GM18858 (cell line): ENCODE measurements around the gene DNAJC1.
A peak's percentile ranks its signal among the peaks of the same experiment; 100 is the strongest.
"Not testable (repeated sequence)": the region's sequence is repeated elsewhere in the genome, so short reads cannot be mapped to it uniquely, and the experiment has no call there.

Source experiments
- ATAC-seq: cut with Tn5 transposase; IDR thresholded peaks from one replicate; pipeline ENCODE4 v1.9.1; 2021; ENCODE audit not compliant: unreplicated experiment

The DNAJC1 gene, protein sequence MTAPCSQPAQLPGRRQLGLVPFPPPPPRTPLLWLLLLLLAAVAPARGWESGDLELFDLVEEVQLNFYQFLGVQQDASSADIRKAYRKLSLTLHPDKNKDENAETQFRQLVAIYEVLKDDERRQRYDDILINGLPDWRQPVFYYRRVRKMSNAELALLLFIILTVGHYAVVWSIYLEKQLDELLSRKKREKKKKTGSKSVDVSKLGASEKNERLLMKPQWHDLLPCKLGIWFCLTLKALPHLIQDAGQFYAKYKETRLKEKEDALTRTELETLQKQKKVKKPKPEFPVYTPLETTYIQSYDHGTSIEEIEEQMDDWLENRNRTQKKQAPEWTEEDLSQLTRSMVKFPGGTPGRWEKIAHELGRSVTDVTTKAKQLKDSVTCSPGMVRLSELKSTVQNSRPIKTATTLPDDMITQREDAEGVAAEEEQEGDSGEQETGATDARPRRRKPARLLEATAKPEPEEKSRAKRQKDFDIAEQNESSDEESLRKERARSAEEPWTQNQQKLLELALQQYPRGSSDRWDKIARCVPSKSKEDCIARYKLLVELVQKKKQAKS

DNA sequence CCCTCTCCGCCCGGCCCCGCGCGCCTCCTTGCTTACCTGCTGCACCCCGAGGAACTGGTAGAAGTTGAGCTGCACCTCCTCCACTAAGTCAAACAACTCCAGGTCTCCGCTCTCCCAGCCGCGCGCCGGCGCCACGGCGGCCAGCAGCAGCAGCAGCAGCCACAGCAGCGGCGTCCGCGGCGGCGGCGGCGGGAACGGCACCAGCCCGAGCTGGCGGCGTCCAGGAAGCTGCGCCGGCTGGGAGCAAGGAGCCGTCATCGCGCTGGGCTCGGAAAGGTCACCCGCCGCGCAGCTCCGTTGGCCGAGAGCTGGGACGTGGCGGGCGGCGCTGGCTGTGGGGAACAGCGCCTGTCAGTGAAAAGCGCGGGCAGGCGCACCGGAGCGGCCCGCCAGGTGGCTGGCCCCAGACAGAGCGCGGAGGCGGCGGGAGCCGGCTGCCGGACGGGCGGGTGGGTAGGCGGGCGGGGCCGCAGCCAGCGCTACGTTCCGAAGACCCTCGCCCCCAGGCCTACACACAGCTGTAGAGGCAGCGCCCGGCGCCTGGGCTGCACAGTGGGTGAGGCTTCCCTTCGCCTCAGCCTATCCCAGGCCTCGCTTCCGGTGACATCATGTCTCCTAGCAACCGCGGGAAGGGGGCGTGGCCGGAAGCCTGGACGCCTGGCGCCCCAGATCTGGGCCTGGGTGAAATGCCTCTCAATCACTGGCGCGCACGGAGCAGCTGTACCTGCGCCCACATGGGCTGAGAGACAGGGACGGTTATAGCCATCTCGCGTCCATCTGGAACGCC, at the start of gene DNAJC1:
TSS of gene DNAJC1 (minus strand) at position 554 of the 787 bp plus-strand sequence. CDS start at position 258, 296 bp downstream.
- peak; percentile 94 for ATAC-seq

DNA sequence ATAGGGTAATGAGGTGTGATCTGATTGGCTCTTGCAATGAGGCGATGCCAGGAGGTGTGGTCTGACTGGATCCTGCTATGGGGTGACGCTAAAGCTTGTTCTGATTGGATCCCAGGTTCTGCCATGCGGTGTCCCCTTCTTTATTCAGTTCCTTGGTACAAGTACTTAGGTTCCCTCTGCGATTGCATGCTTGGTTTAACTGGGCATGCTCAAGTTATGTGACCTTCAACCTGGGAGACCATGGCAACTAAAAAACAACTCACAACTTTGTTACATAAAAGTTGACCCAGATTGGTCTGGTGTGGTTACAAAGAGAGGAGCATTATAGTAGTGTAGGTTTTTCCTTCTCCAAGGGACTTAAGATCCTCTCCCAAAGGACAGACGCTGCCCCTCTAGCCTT, 49.5 kb upstream of the DNAJC1 start:
- ATAC-seq = no peak

DNA sequence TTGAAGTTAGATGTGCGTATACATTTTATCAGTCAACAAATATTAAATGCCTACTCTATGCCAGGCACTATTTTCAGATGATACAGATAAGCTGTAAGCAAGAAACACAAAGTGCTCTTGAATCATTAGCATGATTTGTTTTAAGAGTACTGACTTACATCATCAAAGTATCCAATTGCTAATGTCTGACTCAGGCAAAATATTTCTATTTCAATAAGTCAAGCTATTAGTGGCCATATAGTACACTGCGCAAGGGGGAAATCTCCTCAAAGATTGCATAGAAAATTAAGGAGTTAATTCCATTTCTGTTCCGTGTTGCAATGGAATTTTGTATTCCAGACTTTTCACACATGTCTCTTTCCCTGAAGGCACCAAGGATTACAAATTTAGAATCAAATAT, 46.1 kb upstream of the DNAJC1 start:
- ATAC-seq = no peak

DNA sequence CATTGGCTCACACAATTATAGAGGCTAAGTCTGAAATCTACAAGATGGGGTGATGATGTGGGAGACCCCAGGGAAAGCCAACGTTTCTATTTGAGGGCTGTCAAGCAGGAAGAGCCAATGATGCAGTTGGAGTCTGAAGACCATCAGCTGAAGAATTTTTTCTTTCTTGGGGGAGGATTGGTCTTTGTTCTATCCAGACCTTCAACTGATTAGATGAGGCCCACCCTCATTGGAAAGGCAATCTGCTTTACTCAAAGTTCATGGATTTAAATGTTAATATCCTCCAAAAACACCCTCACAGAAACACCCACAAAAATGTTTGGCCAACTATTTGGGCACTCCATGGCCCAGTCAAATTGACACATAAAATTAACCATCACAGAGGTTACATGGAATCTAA, 44.3 kb upstream of the DNAJC1 start:
- no peak for ATAC-seq

DNA sequence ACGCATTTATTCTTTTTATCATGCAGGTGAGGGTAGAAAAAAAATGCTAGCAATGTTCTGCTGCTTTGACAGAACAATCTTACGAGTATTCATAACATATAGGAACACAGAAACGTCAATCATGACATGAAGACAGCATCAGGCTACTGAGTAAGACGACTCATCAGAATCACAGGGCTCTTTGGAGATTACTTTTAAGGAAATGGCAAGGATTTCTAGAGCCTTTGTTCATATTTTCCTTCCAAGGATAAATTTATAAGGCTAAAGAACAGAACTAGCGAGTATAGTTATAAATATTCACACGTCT, 39.8 kb upstream of the DNAJC1 start:
- no peak for ATAC-seq

DNA sequence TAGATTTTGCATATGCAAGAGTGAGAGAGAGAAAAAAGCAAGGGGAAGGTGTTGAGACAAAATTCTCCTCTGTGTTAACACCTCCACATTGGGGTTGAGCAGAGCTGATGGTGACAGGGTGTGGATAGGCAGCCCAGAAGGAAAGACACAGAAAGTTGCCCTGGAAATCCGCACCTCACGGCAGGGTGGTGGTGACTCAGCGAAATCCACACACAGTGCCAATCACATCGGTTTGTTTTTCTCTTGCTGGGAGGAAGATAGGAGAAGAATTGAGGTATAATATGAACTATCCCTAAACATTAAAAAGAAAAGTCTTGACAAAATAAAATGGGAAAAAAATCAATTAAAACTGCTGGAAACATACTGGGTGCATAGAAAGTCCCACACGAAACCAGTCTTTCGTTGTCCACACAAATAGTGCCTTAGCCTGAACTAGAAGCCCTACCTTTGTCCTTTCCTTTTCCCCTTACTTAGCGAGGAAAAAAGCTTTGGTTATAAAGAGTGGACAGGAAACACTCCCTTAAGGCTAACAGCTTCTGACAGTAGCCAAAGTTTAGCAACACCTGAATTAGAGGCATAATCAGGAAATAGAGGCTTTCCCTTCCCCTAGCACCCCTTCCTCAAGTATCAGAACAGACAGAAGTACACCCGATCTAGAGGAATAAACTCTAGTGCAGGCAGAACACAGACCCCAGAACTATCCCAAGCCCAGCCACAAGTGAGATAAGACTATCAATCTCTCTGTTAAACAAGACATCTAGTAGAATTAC, 39.2 kb upstream of the DNAJC1 start:
- ATAC-seq = no peak

DNA sequence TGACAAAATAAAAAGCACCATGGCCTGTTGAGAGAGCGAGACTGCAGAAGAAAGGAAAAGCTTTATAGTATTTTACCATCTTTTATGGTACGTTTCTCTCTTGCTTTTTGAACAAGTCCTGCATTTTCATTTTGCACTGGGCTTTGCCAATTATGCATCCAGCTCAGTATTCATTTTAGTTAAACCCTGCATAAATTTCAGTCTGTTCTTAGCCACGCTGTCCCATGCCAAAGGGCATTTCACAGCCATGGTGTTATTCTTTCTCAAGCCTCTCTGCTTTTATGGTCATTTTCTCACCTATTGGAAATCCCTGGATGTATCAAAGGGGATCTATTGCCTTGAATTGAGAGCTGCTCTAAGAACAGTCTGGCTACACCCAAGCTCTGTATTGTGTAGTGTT, 30.8 kb upstream of the DNAJC1 start:
- ATAC-seq = no peak

DNA sequence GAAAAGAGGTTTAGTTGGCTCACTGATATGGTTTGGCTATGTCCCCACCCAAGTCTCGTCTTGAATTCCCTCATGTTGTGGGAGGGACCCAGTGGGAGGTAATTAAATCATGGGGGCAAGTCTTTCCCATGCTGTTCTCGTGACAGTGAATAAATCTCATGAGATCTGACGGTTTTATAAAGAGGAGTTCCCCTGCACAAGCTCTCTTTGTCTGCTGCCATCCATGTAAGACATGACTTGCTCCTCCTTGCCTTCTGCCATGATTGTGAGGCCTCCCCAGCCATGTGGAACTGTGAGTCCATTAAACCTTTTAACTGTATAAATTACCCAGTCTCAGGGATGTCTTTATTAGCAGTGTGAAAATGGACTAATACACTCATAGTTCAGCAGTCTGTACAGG, 28.7 kb upstream of the DNAJC1 start:
- ATAC-seq = not testable (repeated sequence)

DNA sequence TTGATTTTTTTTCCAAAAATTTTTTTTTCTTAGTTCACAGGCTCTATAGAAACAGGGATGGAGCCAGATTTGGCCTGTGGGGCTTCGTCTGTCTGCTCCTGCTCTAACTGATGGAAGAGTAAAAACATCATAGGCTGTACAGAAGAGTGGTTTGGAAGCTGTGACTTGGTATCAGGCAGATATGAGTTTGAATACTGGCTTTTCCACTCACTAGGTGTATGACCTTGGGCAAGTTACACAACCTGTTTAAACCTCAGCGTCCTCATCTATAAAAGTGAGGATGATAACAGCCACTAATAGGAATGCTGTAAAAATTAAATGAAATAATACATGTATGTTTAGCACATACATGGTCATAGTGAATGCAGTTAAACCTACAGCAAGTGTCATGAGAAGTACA, 26.9 kb upstream of the DNAJC1 start:
- no peak for ATAC-seq

DNA sequence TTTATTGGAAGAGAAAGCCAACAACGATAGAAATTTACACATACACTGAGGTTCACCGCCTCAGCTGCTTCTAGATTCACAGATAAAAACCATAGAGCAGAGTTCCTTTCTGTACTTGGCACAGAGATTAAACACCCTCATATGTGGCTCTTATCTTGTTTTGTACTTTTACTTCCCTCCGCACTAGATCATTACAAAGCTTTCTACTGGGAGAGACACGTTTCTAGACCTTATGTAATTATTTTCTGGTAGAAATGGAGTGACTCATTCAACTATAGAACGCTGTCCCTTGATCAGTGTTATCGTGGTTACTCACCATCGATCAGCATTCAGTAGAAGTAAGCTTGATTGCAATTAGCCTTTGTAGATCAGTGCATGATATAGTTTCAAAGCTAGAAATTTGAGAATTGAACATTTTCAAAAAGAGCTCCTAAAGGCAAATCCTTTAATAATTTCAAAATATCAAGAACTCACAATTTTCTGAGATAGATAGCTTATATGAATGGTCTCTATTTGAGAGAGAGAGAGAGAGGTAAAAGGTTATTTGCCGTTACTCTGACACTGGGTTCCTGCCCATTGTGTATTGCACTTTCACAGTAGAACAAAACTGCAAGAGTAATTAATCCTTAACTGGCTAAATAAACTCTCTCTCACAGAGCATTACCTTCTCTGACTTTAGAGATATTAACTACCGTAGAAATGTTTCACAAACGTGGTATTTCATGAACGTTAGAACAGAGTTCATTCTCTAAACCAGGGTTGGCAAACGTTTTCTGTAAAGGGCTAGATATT, 26.1 kb upstream of the DNAJC1 start:
- no peak for ATAC-seq

DNA sequence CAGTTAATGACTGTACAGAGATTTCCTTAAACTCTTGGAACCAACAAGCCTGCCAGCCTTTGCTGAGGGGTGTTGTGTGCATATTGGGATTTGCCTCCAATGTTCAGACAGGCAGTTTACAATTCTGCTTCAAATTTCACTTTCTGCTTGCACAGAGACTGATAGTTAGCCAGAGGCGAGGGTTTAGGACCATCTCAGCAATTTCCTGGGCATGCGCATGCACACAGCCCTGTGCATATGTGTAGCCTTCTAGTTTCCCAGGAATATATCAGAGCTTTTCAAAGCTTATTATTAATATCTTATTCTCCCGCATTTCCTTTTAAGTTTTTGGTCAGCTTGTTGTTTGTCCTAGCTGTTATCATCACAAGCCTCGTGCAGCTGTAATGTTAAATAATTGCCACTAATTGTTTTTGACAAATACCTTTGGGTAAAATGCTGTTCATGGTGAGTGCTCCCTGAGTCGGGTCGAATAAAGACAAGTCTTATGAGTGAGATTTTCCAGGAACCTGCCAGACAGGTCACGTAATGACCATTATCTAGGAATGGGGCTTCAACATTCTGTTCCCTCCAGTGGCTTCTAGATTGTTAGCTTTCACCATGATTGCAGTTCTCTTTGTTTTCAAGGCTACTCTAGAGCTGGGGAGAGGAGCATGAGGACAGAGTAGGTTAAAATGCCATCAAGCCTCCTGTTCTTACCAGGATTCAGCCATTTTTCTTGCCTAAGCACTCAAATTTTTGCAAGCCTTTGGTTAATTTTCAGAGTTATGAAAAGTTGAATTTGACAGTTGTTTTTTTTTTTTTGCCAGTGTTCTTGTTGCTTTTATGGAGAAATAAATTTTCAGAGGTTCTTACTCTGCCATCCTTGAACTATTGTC, 24.1 kb upstream of the DNAJC1 start:
- ATAC-seq = no peak

DNA sequence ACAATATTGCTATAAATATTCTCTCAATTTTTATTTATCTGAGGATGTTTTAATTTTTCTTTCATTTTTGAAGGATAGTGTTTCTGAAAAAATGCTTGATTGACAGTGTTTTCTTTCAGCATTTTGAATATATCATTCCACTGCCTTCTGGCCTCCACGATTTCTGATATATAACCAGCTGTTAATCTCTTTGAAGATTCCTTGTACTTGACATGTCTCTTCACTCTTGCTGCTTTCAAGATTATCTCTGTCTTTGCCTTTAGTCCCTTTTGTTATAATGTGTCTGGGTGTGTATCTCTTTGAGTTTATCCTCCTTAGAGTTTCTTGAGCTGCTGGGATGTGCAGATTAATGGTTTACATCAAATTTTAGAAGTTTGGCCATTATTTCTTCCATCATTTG, 22.8 kb upstream of the DNAJC1 start:
- ATAC-seq = no peak

DNA sequence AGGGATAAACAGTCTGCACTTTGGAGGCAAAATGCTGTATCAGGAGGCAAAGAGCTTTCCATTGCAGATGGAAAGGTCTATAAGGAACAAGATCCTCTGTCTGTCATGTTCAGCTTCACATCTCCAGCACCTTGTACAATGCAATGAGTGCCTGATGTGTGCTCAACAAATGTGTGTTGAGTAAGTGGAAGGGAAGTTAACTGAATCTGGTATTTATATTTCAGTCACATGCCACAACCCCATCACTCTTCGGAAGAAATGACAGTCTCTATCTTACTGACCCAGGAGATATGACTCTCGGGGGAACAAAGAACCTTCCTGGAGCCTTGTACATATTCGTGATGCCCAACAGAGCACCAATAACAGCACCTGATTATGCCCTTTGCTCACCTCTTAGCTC, 20.0 kb upstream of the DNAJC1 start:
- ATAC-seq = no peak

DNA sequence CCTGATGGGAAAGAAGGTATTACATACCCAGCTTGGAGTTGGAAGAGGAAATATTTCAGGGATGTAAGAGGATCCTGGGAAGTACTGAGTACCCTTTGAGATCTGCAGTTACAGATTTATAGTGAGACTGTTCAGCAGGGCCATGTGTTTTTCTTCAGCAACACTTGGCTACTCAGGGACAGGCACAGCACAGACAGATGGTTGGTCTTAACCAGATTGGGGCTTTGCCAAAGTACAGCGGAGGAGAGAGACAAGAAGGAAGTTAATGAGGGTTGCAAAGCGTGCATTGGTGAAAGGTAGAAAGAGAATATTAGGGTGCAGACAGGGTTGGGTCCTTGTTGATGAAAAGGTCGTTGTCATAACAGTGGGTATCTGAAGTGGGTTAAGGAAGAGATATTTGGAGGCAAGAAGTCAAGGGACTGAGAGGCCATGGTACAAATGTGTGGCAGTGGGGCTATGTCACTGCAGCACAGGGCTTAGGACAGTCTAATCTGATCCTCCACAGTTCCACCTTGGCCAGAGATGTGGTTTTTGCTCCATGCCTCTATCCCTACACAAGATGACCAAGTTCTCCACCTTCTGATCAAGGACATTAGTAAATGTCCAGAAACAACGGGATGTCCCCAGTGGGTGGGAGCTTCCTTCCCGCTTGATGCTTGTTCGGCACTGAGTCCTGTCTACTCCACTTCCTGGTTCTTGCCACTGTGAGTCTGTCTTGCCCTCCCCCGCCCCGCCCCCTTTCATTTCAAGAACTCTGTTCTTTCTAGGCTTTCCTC, 18.9 kb upstream of the DNAJC1 start:
- ATAC-seq = no peak

DNA sequence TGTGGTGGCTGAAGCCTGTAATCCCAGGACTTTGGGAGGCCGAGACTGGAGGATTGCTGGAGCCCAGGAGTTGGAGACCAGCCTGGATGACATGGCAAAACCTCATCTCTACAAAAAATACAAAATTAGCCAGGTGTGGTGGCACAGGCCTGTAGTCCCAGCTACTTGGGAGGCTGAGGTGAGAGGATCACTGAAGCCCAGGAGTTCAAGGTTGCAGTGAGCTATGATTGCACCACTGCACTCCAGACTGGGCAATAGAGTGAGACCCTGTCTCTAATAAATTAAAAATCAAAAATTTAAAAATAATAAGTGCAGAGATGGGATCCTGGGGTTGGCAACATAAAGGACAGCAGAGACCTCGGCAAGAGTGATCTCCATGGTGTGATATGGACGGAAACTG, 17.6 kb upstream of the DNAJC1 start:
- not testable (repeated sequence) for ATAC-seq

DNA sequence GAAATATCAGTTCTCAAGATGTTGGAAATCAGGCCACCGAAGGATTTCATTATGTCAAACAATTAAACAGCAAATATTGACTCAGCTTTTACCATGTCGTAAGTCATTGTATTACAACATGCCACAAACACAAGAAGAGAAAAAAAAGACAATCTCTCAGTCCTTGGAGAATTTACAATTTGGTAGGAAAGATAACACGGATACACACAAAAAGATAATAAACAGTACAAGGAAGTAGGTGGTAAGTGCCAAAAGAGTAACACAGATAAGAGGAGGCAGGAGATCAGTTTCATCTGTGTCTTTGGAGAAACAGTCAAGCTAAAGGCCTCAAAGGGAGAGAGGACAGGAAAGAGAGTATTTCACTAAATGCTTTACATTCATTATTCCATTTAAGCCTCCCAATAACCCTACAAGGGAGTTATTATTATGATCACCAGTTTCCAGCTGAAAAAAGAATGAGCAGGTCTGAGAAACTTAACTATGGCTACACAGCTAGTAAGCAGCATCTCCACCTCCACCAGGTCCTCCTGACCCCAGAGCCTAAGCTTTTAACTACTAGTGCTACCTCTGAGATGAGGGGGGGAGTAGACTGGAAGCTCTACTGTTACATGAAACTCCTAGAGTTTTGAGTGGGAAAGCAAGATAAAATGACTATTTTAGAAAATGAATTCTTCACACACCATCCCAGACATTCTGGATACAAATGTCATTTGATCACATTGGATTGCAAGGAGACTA, 13.9 kb upstream of the DNAJC1 start:
- ATAC-seq = no peak

DNA sequence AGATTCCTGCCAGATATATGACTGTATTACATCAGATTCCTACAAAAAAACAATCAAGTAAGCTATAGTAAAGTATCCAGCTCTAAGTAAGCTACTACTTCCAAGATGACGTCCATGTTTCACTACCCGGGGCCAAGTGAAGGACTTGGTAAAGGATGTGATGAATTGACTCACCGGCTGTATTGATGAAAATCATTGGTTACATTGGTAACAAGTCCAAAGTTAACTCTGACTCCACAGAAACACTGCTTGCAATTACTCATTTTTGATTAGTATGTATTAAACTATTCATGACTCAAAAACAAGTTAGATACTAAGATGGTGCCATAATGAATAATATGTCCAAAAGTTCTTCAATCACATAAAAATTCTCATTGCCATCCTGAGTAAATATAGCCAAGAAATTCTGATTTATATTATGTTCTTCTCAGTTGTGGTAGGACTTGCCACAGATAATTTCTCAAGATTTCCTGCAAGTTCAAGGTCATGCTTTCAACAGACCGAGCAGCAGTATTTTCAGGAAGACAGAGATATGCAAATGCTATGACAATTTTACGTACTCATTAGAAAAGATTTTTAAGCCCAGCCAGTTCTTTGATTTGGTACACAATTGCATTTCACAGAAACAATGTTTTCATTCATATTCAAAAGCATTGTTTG, 12.6 kb upstream of the DNAJC1 start:
- ATAC-seq = no peak

DNA sequence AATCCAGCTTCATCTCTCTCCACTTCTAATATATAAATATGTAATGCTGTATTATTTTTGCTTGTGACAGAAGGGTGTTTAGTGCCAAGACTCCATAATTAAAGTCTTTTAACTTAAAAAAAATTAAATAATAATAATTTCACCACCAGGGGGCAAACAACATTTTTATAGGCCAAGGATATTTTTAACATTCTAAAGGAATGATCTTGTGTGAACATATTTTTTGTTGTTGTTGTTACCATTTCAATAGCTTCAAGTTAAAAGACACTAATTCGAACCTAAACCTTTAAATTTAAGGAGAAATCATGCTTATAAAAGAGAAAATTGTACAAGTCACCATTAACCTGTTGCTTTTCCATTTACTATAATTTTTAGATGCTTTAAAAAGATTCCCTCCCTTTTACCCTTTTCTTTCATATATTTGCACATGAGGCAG, 7.5 kb upstream of the DNAJC1 start:
- ATAC-seq = no peak
